Heart left ventricle (tissue), 16 donors: ENCODE measurements around the gene RALGPS1. TPM values are rescaled to one million over a fixed set of nuclear protein-coding genes. Genes with fewer than 3 reads are reported as not detected.

Experiments
- ATAC-seq, 4 donors: fragments of 200-7000 bp; cut with Tn5 transposase; one replicate each; pipeline ENCODE4 v1.9.1; 2020 to 2022; ENCODE audit warnings: moderate library complexity in 4 of 4, mild to moderate bottlenecking in 3 of 4, moderate number of reproducible peaks in 1 of 4
- DNase-seq, 5 donors: peaks; one replicate each; pipeline ENCODE4 v3.0.0-alpha.2; 2020
- H3K27ac ChIP-seq, 12 donors: fragments of 200-600 bp; sonication (generic) in 4 of 12; one replicate each; pipeline versions ENCODE4 v1.5.0 to v1.8.0; 2016 to 2022; ENCODE audit warnings: mild to moderate bottlenecking in 2 of 12
- H3K27me3 ChIP-seq, 9 donors: fragments of 200-600 bp; sonication (generic) in 2 of 9; one replicate each; pipeline versions ENCODE4 v1.5.1 to v1.8.0; 2016 to 2022; ENCODE audit warnings: mild to moderate bottlenecking in 3 of 9
- H3K36me3 ChIP-seq, 9 donors: fragments of 200-600 bp; sonication (generic) in 2 of 9; one replicate each; pipeline versions ENCODE4 v1.5.0 to v1.8.0; 2018 to 2022; ENCODE audit warnings: mild to moderate bottlenecking in 2 of 9
- H3K4me1 ChIP-seq, 12 donors: fragments of 200-600 bp; sonication (generic) in 4 of 12; one replicate each; pipeline versions ENCODE4 v1.5.0 to v1.8.0; 2016 to 2022; ENCODE audit warnings: mild to moderate bottlenecking in 3 of 12
- H3K4me3 ChIP-seq, 12 donors: fragments of 200-600 bp; sonication (generic) in 4 of 12; one replicate each; pipeline versions ENCODE4 v1.5.0 to v1.8.0; 2017 to 2022; ENCODE audit warnings: mild to moderate bottlenecking in 9 of 12, moderate library complexity in 4 of 12
- H3K9me3 ChIP-seq, 12 donors: fragments of 200-600 bp; sonication (generic) in 4 of 12; one replicate each; pipeline versions ENCODE4 v1.5.0 to v1.8.0; 2016 to 2022; ENCODE audit warnings: mild to moderate bottlenecking in 1 of 12
- POLR2A ChIP-seq, 2 donors: fragments of 450-650 bp; IDR thresholded peaks; one replicate each; pipeline ENCODE4 v1.6.1; 2017; ENCODE audit warnings: antibody characterized with exemption in 2 of 2, mild to moderate bottlenecking in 2 of 2, moderate library complexity in 2 of 2
- WGBS, 4 donors: extraction: QIAGEN DNeasy Blood & Tissue Kit in 2 of 4; methylation state at CpG; one replicate each; pipeline versions ENCODE4 v1.1.5 to v1.1.7; 2013 to 2018; 5-methylcytosine and 5-hydroxymethylcytosine counted together
- intact Hi-C, 10 donors: fragments of 100-400 bp; cut with DNase I; formaldehyde crosslinking; loops; one replicate each; pipeline versions ENCODE4 v1.11.1 to v1.14.2; 2022
- polyA plus RNA-seq, 2 donors: library from polyadenylated mRNA; stranded (reverse); fragments of 200-250 nt; gene quantifications; one replicate each; pipeline ENCODE4 v1.2.3, GENCODE V29; 2013
- total RNA-seq, 9 donors: library from RNA; depleted of rRNA in 2 of 9; stranded (reverse); fragments of >200 nt in 2 of 9; fragmentation: NEBNext Ultra II Directional in 3 of 9; extraction: Animal tissue kit (Norgen Biotek cat#: 25700) in 3 of 9; gene quantifications; one replicate each; pipeline versions ENCODE4 v1.1.0 to v1.2.4, GENCODE V29; 2016 to 2023
- TF ChIP-seq, protein P1 (sequence below), 12 donors: fragments of 200-600 bp; sonication (generic) in 4 of 12; IDR thresholded peaks; one replicate each; pipeline versions ENCODE4 v1.5.0 to v1.8.0; 2018 to 2022; ENCODE audit warnings: antibody characterized with exemption in 12 of 12, mild to moderate bottlenecking in 5 of 12
- donor health status: ischemic (EF 13 %, LVEDD 7.1; RV severe dilation, severe dysfunction).
- donor health status: healthy with polysubstance abuse.
- donor health status: DM: no; HTN: yes; CAD: no.
- donor health status: DM: no; HTN: no; CAD: no.
- donor health status: ischemic (EF 25% LVEDD 6.9; RV normal size, moderate dysfunction).
- donor health status: ischemic (EF 25% LVEDD 5.7; RV mildly dilated, moderate dysfunction).
- donor health status: healthy.
- donor health status: DM: yes; HTN: yes; CAD: no.
- donor health status: ischemic (EF 35%, LVEDD 5.7; RV mildly dilated, moderate dysfunction).
- donor health status: nonischemic (EF 11% LVEDD 7.7; RV severe dilation, severe dysfunction).
- donor health status: DM: yes; HTN: yes; CAD: no.
- donor health status: PGD.
- donor health status: ischemic (EF 29% LVEDD 5.4; RV normal size, mild dysfunction).
- donor health status: nonischemic (EF 23%, LVEDD 6.1; RV moderate dilation, normal function).

RALGPS1 gene
- total and polyA plus RNA-seq, 11 donors = 8.0 to 21.8 (median 14.4) TPM

DNA sequence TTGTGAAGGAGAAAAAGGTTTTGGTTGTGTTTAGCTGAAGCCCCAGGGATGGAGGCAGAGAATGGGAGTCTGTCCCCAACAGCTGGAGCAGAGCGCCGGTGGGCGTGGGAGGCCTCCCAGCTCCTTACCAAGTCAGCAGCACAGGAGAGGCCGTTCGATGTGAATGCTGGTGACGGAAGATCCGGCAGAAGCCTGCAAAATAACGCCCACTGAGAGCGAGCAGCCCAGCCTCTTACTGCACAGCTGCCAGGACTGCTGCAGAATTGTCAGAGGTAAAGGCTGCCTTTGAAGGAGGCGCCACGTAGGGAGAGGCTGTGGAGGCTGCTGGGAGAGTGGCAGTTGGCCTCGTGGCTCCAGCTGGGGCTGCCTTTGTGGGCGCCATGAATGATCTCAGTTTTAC lies 181.6 kb downstream of the RALGPS1 start:
- peak in 3 of 5 donors; percentile 47 to 68 (median 60) for DNase-seq
- 82 to 96% (median 86%) methylated on average over 13 of the region's 13 CpGs for WGBS, 4 donors

DNA sequence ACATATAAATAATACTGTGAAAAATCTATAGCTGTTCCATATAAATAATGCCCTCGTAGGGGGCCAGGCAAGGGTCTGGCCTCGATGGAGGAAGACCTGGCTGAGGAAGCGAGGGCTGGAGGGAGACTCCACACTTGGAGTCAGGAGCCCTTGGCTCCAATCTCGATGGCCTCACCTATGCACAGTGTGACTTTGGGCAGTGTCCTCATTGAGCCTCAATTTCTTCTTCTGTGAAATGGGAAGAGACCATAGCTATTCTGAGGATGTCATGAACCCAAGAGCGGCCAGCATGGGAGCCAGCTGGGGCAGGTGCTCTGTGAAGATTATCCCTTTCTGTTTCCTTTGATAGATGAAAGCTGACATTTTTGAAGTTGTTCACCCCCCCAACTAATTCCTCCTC lies 183.1 kb downstream of the RALGPS1 start:
- no peaks in the 10 kb centered on the region for H3K9me3 ChIP-seq
- no peak for DNase-seq
- H3K36me3 ChIP-seq = peaks cover 0 to 54% (median 21%) of the 10 kb centered on the region in 9 donors

More for the DNA sequence above, 181.6 kb downstream of the RALGPS1 start:
- Histone ChIP-seq H3K9me3 (no peaks in the 10 kb centered on the region), H3K27ac (peak overlapping the region in 4 of 12 donors; percentile 14 to 43 (median 32)), H3K4me3 (no peak overlapping the region), H3K36me3 (peaks cover 0 to 63% (median 31%) of the 10 kb centered on the region in 9 donors), H3K4me1 (peaks cover 0 to 39% (median 28%) of the 10 kb centered on the region in 12 donors), H3K27me3 (no peaks in the 10 kb centered on the region)
- intact Hi-C loops = no loop called here
- no peak for TF ChIP-seq POLR2A (IDR thresholded peaks at IDR 0.05)
- TF ChIP-seq, protein P1, sequence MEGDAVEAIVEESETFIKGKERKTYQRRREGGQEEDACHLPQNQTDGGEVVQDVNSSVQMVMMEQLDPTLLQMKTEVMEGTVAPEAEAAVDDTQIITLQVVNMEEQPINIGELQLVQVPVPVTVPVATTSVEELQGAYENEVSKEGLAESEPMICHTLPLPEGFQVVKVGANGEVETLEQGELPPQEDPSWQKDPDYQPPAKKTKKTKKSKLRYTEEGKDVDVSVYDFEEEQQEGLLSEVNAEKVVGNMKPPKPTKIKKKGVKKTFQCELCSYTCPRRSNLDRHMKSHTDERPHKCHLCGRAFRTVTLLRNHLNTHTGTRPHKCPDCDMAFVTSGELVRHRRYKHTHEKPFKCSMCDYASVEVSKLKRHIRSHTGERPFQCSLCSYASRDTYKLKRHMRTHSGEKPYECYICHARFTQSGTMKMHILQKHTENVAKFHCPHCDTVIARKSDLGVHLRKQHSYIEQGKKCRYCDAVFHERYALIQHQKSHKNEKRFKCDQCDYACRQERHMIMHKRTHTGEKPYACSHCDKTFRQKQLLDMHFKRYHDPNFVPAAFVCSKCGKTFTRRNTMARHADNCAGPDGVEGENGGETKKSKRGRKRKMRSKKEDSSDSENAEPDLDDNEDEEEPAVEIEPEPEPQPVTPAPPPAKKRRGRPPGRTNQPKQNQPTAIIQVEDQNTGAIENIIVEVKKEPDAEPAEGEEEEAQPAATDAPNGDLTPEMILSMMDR (IDR thresholded peaks at IDR 0.05) = no peak
- ATAC-seq = peak in 3 of 4 donors; percentile 40 to 69 (median 47)

GRCh38 chr9:127098916-127099553 lies 184.5 kb downstream of the RALGPS1 start:
- Histone ChIP-seq H3K36me3 (peaks cover 0 to 49% (median 18%) of the 10 kb centered on the region in 9 donors), H3K27me3 (no peaks in the 10 kb centered on the region), H3K4me1 (peaks cover 0 to 50% (median 38%) of the 10 kb centered on the region in 12 donors), H3K27ac (peak overlapping the region in 11 of 12 donors; percentile 23 to 77 (median 68)), H3K9me3 (no peaks in the 10 kb centered on the region), H3K4me3 (no peak overlapping the region)
- TF ChIP-seq, protein P1 (IDR thresholded peaks at IDR 0.05) = no peak
- no peak for TF ChIP-seq POLR2A (IDR thresholded peaks at IDR 0.05)
- ATAC-seq = peak; percentile 6 to 42 (median 36)
- intact Hi-C loops = no loop called here
- 47 to 73% (median 57%) methylated on average over 3 to 7 of the region's 7 CpGs for WGBS, 4 donors
- DNase-seq = no peak

More for the DNA sequence above, 183.1 kb downstream of the RALGPS1 start:
- TF ChIP-seq, protein P1 (IDR thresholded peaks at IDR 0.05) = no peak
- TF ChIP-seq POLR2A (IDR thresholded peaks at IDR 0.05) = no peak
- Histone ChIP-seq H3K27me3 (no peaks in the 10 kb centered on the region), H3K4me3 (no peak overlapping the region), H3K27ac (peak overlapping the region in 1 of 12 donors; percentile 69), H3K4me1 (peaks cover 0 to 39% (median 27%) of the 10 kb centered on the region in 12 donors)
- intact Hi-C loops = no loop called here
- ATAC-seq = no peak
- WGBS, 4 donors = 93 to 98% (median 96%) methylated on average over 5 of the region's 5 CpGs

DNA sequence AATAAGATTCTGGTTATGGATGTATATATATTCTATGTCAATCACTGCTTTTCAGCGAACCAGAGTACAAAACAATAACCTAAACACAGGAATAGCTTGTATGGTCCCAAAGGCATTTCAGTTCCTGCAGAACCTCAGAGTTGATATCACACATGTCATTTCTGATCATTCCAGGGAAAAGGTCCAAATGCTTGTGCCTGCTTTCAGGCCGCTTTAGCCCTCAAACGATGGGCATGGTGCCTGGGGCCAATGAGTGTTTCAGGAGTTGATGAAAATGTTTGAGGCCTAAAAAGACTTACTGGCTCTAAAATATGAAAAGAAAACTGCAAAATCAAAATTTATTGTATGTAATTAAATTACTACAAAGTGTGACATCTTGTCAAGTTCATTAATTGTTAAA lies 185.1 kb downstream of the RALGPS1 start:
- TF ChIP-seq POLR2A (IDR thresholded peaks at IDR 0.05) = no peak
- TF ChIP-seq, protein P1 (IDR thresholded peaks at IDR 0.05) = no peak
- peak; percentile 27 to 68 (median 38) for ATAC-seq
- peaks cover 0 to 49% (median 18%) of the 10 kb centered on the region in 9 donors for H3K36me3 ChIP-seq
- 35 to 48% (median 37%) methylated on average over 3 of the region's 3 CpGs for WGBS, 4 donors
- no peak overlapping the region for H3K4me3 ChIP-seq
- peak overlapping the region in 11 of 12 donors; percentile 23 to 77 (median 68) for H3K27ac ChIP-seq
- H3K27me3 ChIP-seq = no peaks in the 10 kb centered on the region
- peak in 2 of 5 donors; percentile 55 to 56 for DNase-seq
- intact Hi-C loops = no loop called here
- peaks cover 0 to 57% (median 43%) of the 10 kb centered on the region in 12 donors for H3K4me1 ChIP-seq
- no peaks in the 10 kb centered on the region for H3K9me3 ChIP-seq
